ENCODE results near the gene PIK3IP1. TPM values are rescaled to one million over a fixed set of nuclear protein-coding genes. Genes with fewer than 3 reads are reported as not detected.

Gene PIK3IP1
- total RNA-seq, 1 donor from 2014 or later, result 30.9 TPM

Other genes with a start within 250 kb of the PIK3IP1 start
- 136 and 162 TPM in 2 replicates for gene SMTN, start 211.2 kb downstream of the PIK3IP1 start, total RNA-seq
- 57.9 and 131 TPM in 2 replicates for gene SELENOM, start 184.9 kb downstream of the PIK3IP1 start, total RNA-seq
- 0.87 and 4.0 TPM in 2 replicates for gene INPP5J, start 169.5 kb downstream of the PIK3IP1 start, total RNA-seq
- not detected in 2 replicates for gene PLA2G3, start 152.0 kb downstream of the PIK3IP1 start, total RNA-seq
- gene RNF185, start 132.3 kb downstream of the PIK3IP1 start, total RNA-seq, result 45.0 and 50.9 TPM in 2 replicates
- 54.5 and 106 TPM in 2 replicates for gene LIMK2, start 80.2 kb downstream of the PIK3IP1 start, total RNA-seq
- 17.7 and 19.2 TPM in 2 replicates for gene PATZ1, start 53.9 kb upstream of the PIK3IP1 start, total RNA-seq
- 60.2 and 66.2 TPM in 2 replicates for gene DRG1, start 107.1 kb upstream of the PIK3IP1 start, total RNA-seq
- 7.1 and 19.1 TPM in 2 replicates for gene EIF4ENIF1, start 197.4 kb upstream of the PIK3IP1 start, total RNA-seq
- gene SFI1, start 204.0 kb upstream of the PIK3IP1 start, total RNA-seq, result 12.3 and 20.2 TPM in 2 replicates

All from renal cortical epithelial cell (primary cell).